Epithelial cell of proximal tubule (primary cell): ENCODE results near the gene TGM2. TPM values are rescaled to one million over a fixed set of nuclear protein-coding genes. Genes with fewer than 3 reads are reported as not detected.

Experiments used
- DNase-seq: peaks from one replicate; pipeline ENCODE4 v3.0.0-alpha.2; 2011; ENCODE audit warnings: low read depth
- H3K4me3 ChIP-seq: 2 replicates; pipeline ENCODE4 v1.5.1; 2011; ENCODE audit warnings: low read depth, mild to moderate bottlenecking, low read length
- total RNA-seq: library from RNA; depleted of rRNA; stranded (reverse); fragments of >200 nt; gene quantifications from 2 replicates; pipeline ENCODE4 v1.2.3, GENCODE V29; 2015
- TF ChIP-seq, protein P1 (sequence below): conservative IDR thresholded peaks from 2 replicates; pipeline ENCODE4 v1.5.1; 2012; ENCODE audit warnings: low read depth, mild to moderate bottlenecking, low read length

TGM2 gene
- total RNA-seq, 1 donor from 2014 or later: 150 TPM

DNA sequence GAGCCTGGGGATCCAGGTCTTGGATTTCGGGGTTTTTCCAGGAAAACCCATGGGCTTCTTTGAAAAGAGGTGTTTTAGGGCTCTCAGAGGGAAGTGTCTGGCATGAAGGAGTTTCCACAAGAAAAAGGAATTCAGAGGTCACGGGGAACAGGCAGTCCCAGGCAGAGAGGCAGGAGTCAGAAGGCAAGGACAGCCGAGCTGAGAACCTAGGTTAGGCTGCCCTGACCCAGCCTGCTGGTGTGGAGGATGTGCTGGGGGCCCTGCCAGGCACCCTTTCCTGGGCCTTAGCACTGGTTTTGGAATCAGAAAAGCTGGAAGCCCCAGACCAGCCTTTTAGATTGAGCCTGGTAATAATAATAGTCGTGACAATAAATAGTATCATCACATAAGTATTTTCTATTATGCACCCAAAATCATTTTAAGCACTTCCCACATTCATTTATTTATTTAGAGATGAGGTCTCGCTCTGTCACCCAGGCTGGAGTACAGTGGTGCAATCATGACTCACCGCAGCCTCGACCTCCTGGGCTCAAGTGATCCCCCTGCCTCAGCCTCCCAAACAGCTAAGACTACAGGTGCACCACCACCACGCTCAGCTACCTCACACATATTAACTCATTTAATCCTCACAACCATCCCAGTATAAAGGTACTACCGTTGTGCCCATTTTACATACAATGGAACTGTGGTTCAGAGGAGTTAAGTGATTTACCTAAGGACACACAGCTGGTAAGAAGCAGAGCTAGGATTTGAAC is 19.9 kb downstream of the TGM2 start:
- DNase-seq: no peak
- TF ChIP-seq, protein P1, sequence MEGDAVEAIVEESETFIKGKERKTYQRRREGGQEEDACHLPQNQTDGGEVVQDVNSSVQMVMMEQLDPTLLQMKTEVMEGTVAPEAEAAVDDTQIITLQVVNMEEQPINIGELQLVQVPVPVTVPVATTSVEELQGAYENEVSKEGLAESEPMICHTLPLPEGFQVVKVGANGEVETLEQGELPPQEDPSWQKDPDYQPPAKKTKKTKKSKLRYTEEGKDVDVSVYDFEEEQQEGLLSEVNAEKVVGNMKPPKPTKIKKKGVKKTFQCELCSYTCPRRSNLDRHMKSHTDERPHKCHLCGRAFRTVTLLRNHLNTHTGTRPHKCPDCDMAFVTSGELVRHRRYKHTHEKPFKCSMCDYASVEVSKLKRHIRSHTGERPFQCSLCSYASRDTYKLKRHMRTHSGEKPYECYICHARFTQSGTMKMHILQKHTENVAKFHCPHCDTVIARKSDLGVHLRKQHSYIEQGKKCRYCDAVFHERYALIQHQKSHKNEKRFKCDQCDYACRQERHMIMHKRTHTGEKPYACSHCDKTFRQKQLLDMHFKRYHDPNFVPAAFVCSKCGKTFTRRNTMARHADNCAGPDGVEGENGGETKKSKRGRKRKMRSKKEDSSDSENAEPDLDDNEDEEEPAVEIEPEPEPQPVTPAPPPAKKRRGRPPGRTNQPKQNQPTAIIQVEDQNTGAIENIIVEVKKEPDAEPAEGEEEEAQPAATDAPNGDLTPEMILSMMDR: no peak
- H3K4me3 ChIP-seq: no peak overlapping the region

DNA sequence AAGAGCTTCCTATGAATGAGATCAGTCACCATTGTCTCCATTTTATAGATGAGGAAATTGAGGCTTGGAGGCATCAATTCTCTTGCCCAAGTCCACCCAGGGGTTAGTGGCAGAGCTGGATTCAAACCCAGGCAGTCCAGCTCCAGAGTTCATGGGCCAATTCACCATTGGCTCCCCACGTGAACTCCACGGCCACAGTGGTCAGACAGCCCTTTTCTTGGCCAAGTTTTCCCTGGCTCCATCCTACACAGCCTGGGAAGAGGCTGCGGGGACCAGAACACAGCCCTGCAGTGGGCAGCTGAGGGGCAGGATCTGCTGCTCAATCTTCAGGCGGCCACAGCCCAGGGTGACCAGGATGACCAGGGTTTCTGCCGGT is 20.5 kb downstream of the TGM2 start:
- TF ChIP-seq, protein P1: no peak
- no peak for DNase-seq

DNA sequence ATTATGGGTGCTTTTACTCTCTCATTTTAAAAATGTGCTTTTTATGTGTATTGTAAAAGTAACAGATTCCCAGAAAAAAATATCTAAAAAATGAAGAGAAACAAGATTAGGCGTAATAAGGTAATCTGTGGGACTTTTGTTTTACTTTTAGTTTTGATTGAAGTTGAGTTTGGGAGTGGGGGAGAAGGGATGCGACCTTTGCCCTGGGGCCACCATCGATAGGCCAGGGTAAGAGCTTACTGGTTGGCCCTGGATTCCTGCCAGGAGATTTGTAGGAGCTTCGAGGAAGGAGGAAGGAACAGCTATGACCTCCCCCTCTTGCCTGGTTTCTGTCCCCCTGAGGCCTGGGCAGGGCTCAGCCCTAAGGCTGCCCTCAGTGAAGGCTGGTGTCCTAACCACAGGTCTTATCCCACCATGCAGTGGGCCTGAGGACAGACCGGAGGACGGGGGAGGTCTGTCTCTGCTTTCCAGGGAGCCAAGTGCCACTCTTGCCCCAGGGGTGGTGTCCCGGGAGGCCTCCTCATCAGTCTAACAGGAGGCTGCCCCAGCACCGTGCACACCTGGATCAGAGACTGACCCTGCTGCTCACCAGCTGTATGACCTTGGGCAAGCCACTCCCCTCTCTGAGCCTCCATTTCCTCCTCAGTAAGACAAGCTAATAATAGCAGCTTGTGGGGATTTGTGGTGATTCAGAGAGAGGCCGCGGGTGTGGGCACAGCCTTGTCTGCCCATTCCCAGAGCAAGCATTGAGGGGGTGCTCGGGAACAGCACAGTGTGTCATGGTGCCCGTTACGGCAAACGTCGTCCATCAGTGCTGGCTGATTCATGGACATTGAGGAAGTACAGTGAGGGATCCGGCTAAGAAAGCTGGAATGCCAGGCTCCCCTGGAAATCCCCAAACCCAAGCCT is 21.2 kb downstream of the TGM2 start:
- DNase-seq: peak; percentile 91
- TF ChIP-seq, protein P1: no peak
- no peak overlapping the region for H3K4me3 ChIP-seq

More for the DNA sequence above, 20.5 kb downstream of the TGM2 start:
- H3K4me3 ChIP-seq: no peak overlapping the region

DNA sequence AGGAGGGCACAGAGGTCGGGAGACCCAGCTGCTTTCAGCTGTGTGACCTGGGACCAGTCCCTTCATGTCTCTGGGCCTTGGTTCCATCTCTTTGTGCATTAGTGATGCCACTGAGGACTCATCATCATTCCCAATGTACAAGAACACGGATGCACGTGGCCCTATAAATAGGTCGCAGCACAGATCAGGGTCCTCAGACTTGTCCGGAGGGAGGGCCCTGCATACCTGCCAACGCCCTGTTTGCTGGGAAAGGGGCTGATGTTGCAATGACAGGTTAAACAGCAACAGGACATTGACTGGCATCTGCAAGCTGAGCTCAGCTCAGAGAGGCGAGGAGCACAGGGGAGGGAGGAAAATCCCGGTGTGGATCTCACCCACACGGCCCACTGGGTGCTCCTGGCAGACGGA is 21.8 kb downstream of the TGM2 start:
- DNase-seq: no peak
- TF ChIP-seq, protein P1: no peak

DNA sequence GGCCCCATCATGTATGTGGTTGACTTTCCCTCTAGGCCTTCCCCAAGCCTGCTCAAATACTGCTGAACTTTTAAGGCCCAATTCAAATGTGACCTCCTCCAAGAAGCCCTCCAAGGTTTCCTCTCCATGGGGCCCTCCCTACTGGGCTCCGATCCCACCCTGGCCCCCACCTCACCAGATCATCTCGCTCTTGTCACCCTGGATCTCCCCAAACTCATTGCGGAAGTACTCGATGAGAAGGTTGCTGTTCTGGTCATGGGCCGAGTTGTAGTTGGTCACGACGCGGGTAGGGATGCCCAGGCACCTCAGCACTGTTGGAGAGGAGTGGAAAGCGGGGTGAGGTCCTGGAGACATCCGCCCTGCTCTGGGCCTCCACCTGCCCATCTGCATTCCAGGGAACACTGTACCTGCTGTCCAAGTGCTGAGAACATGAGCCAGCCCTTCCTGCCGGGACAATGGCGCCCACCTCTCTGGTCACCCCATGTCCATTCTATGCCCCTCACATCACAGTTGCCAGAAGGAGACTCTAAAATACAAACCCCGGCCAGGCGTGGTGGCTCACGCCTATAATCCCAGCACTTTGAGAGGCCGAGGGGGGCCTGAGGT is 23.1 kb downstream of the TGM2 start:
- TF ChIP-seq, protein P1: no peak
- no peak overlapping the region for H3K4me3 ChIP-seq
- no peak for DNase-seq

More for the DNA sequence above, 21.8 kb downstream of the TGM2 start:
- H3K4me3 ChIP-seq: no peak overlapping the region

DNA sequence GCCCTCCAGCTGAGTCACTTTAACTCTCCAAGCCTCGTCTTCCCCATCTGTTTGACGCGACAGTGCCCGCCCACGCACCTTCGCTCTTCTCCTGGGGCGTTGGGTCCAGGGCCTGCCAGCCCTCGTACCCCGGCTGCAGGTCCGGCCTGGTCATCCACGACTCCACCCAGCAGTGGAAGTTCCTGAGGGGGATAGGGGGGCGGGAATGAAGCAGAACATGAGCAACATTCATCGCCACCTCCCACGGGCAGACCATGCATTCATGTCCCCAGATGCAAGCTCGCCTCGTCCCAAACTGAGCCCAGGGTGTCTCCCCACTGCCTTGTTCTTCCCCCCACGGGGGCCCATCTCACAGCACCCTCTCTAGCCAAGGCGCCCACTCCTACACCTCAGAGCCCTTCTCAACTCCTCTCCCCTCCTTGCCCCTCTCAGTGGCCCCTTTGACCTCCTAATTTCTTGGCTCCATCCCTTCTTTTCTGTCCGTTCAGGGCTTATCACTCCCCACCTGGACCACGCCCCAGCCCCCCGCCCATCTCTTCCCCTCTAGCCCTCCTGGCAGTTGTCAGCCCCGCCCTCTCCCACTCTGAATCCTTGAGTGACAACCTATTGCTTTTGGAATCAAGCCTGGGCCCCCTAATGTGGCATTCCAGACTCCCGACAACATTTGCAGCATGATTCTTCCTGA is 23.7 kb downstream of the TGM2 start:
- no peak for DNase-seq
- no peak overlapping the region for H3K4me3 ChIP-seq
- TF ChIP-seq, protein P1: no peak
